Measurements from ENCODE around the gene PADI3. TPM values are rescaled to one million over a fixed set of nuclear protein-coding genes. Genes with fewer than 3 reads are reported as not detected.

The PADI3 gene
- total and polyA plus RNA-seq, 11 donors, result not detected

- TF ChIP-seq CTCF (IDR thresholded peaks at IDR 0.05) (no peak), POLR2A (IDR thresholded peaks at IDR 0.05) (no peak)
- Histone ChIP-seq H3K4me3 (no peak overlapping the region), H3K27ac (no peak overlapping the region), H3K4me1 (no peaks in the 10 kb centered on the region), H3K9me3 (peaks cover 0 to 10% (median 2%) of the 10 kb centered on the region in 12 donors), H3K36me3 (no peaks in the 10 kb centered on the region), H3K27me3 (peaks cover 0 to 22% (median 6%) of the 10 kb centered on the region in 9 donors)
- no peak for DNase-seq
- intact Hi-C loops (cut with DNase I), result no loop called here
- ATAC-seq, result no peak
- WGBS, 4 donors, result 64 to 79% (median 77%) methylated on average over 5 of the region's 5 CpGs
Observed at GRCh38 chr1:17296086-17296485, 47.2 kb downstream of the PADI3 start.

GRCh38 chr1:17297991-17298390, 49.1 kb downstream of the PADI3 start:
- peaks cover 0 to 23% (median 9%) of the 10 kb centered on the region in 12 donors for H3K9me3 ChIP-seq
- peaks cover 0 to 7% (median 0%) of the 10 kb centered on the region in 9 donors for H3K27me3 ChIP-seq
- H3K36me3 ChIP-seq, result no peaks in the 10 kb centered on the region
- H3K27ac ChIP-seq, result no peak overlapping the region
- intact Hi-C loops (cut with DNase I), result no loop called here
- DNase-seq (no peak), ATAC-seq (no peak)
- H3K4me1 ChIP-seq, result no peaks in the 10 kb centered on the region
- WGBS, 4 donors, result 71 to 87% (median 79%) methylated on average over 7 of the region's 7 CpGs
- TF ChIP-seq POLR2A (IDR thresholded peaks at IDR 0.05), result no peak
- TF ChIP-seq CTCF (IDR thresholded peaks at IDR 0.05), result no peak
- H3K4me3 ChIP-seq, result no peak overlapping the region

GRCh38 chr1:17301767-17302166, 52.9 kb downstream of the PADI3 start:
- WGBS, 4 donors, result 75 to 85% (median 81%) methylated on average over 5 of the region's 5 CpGs
- ATAC-seq, result no peak
- Histone ChIP-seq H3K9me3 (peaks cover 0 to 23% (median 9%) of the 10 kb centered on the region in 12 donors), H3K4me1 (peaks cover 0 to 13% (median 0%) of the 10 kb centered on the region in 12 donors), H3K4me3 (no peak overlapping the region), H3K36me3 (no peaks in the 10 kb centered on the region), H3K27me3 (peaks cover 0 to 5% (median 0%) of the 10 kb centered on the region in 9 donors), H3K27ac (no peak overlapping the region)
- TF ChIP-seq CTCF (IDR thresholded peaks at IDR 0.05) (no peak), POLR2A (IDR thresholded peaks at IDR 0.05) (no peak)
- intact Hi-C loops (cut with DNase I), result no loop called here
- no peak for DNase-seq

- Histone ChIP-seq H3K36me3 (no peaks in the 10 kb centered on the region), H3K9me3 (peaks cover 0 to 23% (median 9%) of the 10 kb centered on the region in 12 donors), H3K27me3 (peaks cover 0 to 23% (median 9%) of the 10 kb centered on the region in 9 donors), H3K4me3 (no peak overlapping the region), H3K4me1 (peaks cover 0 to 13% (median 0%) of the 10 kb centered on the region in 12 donors), H3K27ac (no peak overlapping the region)
- no peak for DNase-seq
- WGBS, 4 donors, result 20 to 31% (median 27%) methylated on average over 6 of the region's 6 CpGs
- TF ChIP-seq POLR2A (IDR thresholded peaks at IDR 0.05) (no peak), CTCF (IDR thresholded peaks at IDR 0.05) (no peak)
- no peak for ATAC-seq
- intact Hi-C loops (cut with DNase I), result no loop called here
Observed at GRCh38 chr1:17304151-17304825, 55.4 kb downstream of the PADI3 start.

Data from heart left ventricle (tissue), 16 donors.